GM18502 (cell line): ENCODE results near the gene PCBP4.

Source experiments
- ATAC-seq: cut with Tn5 transposase; IDR thresholded peaks from one replicate; pipeline ENCODE4 v1.9.1; 2021; ENCODE audit warnings: mild to moderate bottlenecking; ENCODE audit not compliant: unreplicated experiment, poor library complexity

The PCBP4 gene

DNA sequence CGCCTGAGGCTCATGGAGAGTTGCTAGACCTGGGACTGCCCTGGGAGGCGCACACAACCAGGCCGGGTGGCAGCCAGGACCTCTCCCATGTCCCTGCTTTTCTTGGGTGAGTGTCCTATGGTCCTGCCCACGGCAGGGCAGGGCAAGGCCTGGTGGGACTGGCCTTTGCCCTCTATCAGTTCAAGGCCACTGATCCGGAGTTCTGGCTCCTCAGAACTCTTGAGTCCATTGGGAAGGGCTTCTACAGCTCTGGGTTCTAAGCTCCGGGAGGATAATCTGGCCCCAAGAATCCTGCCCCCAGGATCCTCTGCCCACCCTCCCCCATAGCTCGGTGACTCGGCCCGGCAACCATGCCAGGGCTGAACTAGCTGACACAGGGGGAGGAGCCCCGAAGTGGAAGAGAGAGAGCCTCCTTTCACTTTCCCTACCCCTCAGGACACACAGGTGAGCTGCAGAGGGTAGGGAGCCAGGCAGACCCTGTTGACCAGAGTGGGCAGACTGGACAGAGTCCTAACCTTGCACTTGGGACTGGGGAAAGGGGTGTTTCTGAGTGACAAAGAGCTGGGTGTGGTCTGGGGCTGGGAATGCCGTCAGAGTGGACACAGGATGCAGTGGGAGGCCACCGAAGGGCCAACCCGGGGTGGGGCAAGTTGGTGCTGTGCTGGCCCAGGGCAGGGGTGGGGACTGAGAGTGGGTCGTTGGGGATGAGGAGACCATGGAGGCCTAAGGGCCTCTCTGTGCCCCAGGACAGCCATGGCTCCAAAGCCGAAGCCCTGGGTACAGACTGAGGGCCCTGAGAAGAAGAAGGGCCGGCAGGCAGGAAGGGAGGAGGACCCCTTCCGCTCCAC is 24.4 kb downstream of the PCBP4 start:
- peak; percentile 37 for ATAC-seq

DNA sequence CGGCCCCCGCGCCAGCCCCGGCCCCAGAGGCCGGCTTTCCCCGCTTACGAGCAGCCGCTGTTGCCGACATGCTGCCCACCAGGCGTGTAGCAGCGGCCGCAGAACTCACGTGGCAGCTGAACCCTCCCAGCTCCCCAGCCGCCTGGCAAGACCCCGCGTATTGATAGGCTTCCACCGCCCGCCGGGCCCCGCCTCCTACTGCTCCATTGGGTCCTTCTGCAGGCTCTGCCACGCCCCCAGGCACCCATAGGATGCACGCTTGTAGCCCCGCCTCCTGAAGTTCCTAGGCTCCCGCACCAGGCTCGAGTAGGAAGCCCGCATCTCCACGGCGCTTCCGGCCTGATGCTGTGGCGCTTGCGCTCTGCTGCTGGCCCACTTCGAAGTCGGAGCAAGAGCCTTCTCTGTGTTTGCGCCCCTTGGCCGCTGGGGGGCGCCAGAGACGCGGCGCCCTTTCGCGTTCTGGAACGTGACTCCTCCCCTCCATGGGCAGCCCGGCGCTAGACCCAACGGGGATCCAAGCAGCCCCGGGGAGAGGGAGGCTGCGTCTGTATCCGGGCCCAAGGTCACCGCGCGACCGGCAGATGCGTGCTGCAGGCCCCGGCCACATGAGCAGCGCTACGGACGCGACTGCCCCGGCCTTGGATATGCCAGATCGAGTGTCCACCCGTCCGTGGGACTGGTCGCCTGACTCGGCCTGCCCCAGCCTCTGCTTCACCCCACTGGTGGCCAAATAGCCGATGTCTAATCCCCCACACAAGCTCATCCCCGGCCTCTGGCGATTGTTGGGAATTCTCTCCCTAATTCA is 25.3 kb downstream of the PCBP4 start, which contains the start of the genes PARP3 and RRP9:
PARP3 (plus strand) TSS at position 566 of the 805 bp plus-strand sequence. CDS start 993 bp downstream, outside the sequence.
RRP9 (minus strand) TSS at position 107 of the 805 bp plus-strand sequence; CDS start at position 70, 37 bp downstream.
- peak; percentile 90 for ATAC-seq

DNA sequence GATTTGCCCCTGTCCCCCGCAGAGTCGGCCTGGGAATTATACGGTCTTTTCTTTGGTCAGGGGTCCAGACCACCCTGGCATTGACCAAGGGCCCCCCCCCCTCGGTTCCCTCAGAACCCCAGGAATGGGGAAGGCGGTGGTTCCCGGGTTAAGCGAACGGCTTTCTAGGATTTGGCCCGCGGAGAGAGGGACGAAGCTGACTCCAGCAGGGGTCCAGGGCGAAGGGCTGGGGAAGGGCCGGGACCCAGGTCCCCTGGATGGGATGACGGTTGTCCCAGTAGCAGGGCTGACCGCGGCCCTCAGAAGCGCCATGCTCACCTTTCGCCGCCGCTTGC is 25.8 kb downstream of the PCBP4 start:
- no peak for ATAC-seq

DNA sequence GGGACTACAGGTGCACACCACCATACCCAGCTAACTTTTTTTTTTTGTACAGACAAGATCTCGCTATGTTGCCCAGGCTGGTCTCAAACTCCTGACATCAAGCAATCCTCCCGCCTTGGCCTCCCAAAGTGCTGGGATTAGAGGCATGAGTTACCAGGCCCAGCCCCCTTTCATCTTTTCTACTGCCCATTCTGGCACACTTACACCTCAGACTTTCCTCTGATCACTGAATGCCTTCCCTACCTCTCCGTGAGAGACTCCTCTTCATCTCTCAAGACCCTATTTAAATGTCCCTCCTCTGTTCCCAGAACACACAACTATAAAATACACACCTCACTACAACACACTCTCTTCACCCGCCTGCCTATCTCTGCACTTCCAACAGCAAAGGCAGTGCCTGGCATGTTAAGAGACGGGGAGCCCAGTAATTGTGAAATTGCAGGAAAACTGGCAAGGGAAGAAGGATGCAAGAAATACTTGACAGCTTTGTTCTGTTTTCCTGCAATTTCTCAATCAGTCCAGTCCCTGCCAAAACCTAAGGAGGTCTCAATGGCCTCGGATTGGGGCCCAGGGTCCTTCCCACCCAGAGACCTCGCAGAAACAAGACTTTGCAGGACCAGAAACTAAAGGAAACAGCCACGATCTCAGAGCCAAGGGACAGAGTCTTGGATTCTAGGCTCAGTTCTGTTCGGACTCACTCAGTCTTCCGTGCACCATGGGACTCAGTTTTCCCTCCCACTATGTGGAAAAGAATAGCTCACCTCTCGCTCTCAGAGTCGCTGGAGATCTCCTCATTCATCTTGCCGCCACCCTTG is 26.4 kb downstream of the PCBP4 start:
- no peak for ATAC-seq

DNA sequence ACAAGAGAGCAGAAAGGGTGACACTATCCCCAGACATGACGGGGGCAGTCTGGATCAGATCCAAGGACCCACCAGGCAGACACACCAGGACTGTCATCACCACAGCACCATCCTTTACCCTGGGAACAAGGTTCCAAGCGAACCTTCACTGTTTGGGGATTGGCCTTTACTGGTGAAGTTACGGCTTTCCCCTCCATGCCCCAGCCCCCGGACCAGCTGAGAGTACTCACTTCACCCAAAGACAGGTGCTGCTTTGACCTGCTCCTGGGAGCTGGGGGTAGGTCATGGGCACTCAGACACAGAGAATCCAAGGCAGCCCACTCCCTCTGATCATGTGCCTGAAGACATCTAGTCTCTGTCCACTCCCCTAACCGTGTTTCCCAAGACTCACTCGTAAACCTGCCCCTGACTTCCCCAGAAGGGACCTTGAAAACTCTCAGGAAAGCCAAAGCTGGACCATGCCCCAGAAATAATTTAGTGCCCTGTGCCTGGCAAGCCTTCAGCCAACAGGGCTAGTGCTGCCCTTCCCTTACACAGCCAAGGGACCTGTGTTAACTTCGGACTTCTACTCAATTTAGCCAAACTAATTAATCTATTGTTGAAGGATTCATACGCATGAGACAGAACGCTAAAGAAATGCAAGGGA is 28.4 kb downstream of the PCBP4 start:
- no peak for ATAC-seq

DNA sequence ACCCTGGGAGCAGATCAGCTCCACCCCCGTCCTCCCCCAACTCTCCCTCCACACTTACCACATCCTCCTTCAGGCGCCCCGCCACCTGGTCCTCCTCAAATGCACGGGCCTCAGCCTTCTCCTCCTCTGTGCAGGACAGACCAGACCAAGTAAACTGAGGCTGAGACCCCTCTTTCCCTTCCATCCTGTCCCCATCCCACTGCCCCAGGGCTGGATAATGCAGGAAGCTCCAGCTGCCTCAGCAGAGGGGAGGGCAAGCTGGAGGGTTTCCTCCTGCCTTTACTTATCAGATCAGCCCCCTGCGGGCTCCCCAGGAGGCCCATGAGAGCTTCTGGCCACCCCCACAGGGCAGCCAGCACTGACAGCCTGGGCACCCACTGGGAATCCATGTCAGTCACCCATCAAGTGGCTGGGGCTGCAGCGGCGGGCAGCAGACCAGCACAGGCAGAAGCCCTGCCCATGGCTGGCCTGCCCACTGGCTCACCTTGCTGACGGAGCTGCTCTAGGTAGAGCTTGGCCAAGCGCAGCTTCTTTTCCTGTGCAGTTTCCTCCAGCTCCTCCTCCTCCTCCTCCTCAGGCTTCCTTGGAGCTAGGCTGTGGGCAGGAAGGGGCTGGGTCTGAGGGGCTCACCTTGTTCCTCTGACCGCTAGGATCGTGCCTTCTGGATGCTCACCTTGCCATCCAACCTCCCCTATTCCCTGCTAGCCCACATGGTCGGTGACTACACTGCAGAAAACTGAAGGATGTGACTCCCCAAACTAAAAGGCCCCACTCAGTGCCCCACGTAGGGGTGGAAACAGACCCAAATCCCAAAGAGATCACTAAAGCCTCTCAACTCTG is 29.4 kb downstream of the PCBP4 start:
- no peak for ATAC-seq

DNA sequence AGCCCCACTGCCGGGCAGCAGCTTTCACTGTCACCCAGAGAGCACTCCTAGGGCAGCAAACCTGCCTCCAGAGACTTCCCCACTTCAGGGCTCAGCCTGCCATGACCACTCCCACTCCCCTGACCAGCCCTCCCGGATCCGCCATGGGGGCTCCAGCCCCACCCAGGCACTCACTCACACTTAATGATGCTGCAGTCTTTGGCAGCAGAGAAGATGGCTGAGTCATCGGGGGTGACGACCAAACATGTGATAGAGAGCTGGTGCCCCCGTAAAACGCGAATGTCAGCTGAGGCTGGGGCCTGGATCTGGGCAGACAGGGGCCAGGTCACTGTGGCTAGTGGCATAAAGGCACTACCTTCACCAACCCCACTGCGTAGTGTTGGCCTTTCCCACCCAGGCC is 30.2 kb downstream of the PCBP4 start:
- no peak for ATAC-seq

DNA sequence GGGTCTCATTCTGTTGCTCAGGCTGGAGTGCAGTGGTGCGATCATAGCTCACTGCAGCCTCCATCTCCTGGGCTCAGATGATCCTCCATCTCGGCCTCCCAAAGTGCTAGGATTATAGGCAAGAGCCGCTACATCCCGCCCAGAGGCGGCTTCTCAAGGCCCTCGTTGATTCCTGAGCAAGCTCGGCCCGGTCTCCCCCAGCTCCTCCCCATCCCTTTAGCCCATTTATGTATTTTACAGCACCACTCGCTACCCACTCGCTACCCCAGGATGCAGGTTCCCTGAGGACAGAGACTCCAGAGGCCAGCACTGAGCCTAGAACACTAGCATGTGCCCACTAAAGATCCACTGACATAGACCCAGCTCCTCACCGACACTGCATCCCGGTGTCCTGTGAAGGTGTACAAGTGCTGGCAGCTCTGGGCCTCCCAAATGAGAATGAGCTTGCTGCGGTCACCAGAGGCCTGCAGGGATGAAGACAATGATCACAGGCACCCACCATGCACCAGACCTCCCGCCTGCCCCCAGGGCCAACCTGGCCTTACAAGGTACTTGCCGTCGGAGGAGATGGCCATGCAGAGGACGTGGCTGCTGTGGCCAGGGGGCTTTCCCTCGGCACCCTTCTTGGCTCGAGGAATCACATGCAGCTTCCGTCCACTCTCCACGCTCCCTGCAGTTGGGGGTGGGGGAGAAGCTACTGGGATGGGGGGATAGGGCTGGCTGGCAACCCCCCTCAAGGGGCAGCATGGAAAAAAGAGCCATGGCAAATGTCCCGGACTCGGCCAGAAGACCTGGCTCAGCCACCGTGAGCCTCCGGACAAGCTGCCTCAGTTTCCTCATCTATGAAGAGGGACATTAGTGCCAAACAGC is 31.1 kb downstream of the PCBP4 start:
- ATAC-seq, result no peak

DNA sequence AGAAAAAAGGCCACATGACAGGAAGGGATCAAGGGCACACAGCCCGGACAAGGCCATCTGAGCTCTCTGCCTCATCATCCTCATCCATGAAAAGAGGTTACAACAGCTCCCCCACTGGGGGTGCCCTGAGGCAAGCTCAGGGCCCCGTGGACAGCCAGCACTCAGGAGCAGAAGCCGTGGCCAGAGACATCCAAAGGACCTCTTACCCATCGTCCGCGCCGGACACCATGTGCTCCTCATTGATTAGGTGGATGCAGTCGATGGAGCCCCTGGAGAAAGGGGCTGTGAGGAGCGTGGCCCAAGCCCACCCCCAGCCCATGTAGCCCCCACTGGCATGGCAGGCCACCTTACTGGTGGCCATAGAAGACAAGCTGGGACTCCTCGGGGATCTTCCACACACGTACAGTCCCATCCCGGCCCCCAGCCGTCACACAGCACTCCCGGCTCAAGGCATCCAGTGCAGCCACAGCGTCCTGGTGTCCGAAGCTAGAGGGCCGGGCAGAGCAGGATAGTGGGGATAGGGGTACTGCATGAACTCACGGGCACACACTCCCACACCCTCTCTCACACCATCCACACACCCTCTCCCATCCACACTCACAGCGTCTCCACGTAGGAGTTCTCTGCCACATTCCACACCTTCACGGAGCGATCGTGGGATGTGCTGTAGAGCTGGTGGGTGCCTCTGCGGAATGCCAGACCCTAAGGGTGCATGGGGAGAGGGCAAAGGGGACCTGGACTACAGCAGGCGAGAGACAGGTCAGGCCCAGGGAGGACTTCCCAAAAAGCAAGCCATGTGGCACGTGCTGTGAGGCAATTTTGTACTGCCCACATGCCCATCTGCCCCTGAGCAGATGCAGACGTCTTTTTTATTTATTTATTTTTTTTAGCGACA is 32.0 kb downstream of the PCBP4 start:
- ATAC-seq, result no peak

DNA sequence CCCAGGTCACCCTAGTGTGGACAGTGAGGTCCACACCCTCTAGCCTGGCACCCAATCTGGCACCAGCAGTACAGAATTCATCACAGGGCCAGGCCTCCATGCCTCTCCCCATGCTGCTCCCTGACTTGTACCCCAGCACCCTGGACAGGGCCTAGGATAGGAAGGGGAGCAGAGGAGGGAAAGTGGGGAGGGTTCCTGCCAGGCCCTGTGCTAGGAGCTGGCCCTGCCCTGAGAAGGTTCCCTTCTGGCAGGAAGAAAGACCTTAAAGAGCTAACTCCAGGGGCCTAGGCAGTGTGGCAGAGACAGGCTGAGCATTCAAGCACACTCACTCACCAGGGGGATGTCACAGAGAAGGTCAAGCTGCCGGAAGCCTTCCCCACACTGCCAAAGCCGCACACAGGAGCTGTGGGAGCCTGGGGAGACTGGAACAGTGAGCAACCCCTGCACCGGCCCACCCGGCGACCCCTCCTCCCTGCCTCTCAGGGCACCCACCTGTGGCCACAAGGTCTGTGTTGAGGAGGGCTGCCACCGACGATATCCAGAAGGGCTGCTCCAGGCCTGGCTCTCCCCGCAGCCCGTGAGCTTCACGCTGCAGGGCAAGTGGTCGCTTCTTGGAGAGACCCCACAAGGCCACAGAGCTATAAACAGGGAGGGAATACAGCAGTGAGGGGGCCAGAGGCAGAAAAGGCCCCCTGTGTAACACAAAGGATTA is 33.0 kb downstream of the PCBP4 start:
- ATAC-seq, result no peak

DNA sequence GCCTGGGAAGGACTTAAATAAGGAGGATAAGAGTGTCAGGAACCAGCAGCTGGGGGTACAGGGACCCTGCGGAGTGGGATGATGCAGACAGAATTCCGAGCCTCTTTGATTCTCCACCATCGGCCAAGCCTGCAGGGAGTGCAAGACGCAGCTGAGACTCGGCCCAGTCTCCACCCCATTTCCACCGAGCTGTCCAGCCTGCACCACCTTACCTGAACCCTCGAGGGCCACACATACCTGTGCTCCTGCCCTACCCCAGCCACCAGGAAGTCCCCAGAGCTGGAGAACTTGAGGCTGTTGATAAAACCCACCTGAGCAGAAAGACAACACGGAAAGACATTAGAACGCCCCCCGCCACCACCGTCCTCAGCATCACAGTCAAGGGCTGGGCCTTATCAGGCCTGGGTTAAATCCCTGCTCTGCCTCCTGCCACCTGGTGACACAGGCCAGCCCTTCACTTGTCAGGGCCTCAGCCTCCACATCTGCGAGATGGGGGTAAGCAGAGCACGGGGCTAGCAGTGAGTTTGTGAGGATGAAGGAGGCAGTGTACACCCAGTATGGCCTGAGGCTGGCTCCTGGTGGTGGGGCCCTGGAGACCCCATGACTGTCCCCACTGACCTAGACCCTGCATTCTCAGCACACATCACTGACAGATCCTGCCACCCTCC is 33.6 kb downstream of the PCBP4 start:
- ATAC-seq, result no peak

DNA sequence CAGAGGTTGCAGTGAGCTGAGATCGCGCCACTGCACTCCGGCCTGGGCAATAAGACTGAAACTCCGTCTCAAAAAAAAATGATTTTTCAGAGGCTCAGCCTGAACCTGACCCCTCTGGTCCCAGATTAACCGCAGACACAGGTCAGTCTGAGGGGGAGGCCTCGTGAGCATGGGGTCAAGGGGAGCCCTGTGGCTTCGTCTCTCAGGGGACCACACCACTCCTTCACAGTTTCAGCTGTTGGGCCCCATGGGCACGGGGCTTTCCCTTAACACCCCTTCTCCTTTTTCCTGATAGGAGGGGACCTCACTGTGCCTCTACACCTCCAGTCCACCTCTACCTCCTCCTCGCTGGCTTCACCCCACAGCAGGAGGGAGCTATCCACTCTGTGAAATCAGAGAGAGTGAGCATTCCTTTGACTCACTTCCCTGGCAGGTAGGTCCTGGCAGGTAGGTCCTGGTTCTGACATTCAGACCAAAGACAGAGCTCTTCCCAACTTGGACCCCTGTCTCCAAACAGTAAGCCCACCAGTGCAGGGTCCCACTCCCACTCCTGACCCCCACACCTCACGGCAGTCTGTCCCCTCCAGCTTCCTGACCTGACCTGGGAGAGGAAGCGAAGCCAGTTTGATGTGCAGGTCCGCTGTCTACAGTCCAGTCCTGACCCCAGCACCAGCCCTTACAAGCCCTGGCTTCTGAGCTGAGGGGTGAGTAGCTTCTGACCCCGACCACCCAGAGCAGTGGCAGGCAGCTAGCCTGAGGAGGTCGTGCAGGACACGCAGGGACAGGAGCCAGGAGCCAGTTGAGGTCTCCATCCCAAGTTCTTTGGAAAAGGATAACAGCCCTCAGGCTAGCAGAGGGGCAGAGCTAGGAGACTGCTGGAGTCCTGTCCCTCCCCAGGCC is 34.5 kb downstream of the PCBP4 start:
- ATAC-seq, result no peak

DNA sequence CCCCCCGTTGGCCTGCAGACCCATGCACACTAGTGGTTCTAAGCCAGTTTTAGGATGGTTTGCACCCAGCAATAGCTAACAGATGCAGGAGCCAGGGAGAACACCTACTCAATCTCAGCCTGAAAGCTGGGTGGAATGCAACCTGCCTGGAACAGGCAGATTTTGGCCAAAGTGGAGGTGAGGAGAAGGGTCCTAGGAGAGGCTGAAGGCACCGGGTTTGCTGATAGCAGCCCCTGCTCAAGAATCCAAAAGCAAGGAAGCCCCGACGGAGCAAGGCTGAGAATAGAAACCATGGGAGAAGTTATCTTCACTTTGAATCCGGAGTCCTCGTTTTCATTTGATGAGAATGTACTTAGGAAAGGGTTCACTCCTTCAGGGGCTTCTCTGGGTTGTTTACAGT is 35.5 kb downstream of the PCBP4 start:
- ATAC-seq, result no peak

DNA sequence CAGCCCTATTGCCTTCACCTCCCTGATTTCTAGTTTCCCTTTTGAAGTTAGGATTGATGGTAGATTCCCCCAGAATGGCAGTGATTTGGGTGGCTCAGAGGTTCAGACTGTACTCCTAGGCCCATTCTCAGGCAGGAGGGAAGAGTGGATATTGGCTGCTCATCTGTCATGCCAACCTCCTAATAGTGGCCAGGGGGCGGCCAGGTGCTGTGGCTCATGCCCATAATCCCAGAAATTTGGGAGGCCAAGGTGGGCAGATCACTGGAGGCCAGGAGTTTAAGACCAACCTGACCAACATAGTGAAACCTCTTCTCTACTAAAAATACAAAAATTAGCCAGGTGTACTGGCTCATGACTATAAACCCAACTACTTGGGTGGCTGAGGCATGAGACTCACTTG is 36.8 kb downstream of the PCBP4 start:
- no peak for ATAC-seq

DNA sequence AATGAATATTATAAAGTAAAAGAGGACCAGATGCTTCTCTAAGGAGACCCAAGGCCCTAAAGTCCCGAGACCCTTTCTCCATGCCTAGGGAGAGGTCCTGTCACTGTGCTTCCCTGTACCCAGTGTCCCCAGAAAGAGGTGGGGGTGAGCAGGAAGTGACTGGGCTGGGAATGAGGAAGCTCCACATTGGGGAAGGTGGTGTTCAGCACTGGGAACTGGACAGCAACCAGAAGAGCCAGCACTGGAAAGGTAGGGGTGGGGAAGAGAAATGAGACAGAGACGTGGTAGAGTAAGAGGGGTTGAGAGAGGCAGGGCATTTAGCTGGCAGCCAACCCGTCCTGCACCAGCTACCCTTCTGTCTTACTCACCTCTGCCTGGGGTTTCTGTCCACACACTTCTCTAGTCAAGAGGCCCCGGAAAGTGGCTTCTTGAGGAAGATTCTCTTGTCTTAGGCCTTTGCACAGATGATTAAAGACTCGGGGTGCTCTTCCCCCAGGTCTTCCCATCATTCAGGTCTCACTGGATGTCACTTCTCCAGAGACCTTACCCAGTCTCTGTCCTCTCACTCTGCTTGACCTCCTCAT is 37.7 kb downstream of the PCBP4 start:
- no peak for ATAC-seq
